AG04449 (cell line): ENCODE measurements around the gene DLG1.

Source experiments
- CTCF ChIA-PET: fragments of 350-600 bp; formaldehyde crosslinking; extraction: SDS; loops from one replicate; lab custom pipeline; 2021; ENCODE audit warnings: antibody characterized with exemption; lab: Yijun Ruan, JAX
- POLR2A ChIA-PET: fragments of 400-600, 350-600 bp; formaldehyde crosslinking; extraction: SDS; loops from one replicate; lab custom pipeline; 2020; ENCODE audit warnings: antibody characterized with exemption, inconsistent platforms; lab: Yijun Ruan, JAX
- DNase-seq: peaks from one replicate; pipeline ENCODE4 v3.0.0-alpha.2; 2010; ENCODE audit warnings: low read depth, low spot score
- H3K4me3 ChIP-seq: 2 replicates; pipeline ENCODE4 v1.5.1; 2011; ENCODE audit warnings: low read depth, mild to moderate bottlenecking, control low read depth, low read length
- CTCF ChIP-seq: IDR thresholded peaks from one replicate; pipeline ENCODE4 v1.5.1; 2011; ENCODE audit warnings: mild to moderate bottlenecking, moderate library complexity, low read length, control low read depth, inconsistent platforms; ENCODE audit not compliant: insufficient read depth; ENCODE audit errors: missing control alignments

DLG1 gene

DNA sequence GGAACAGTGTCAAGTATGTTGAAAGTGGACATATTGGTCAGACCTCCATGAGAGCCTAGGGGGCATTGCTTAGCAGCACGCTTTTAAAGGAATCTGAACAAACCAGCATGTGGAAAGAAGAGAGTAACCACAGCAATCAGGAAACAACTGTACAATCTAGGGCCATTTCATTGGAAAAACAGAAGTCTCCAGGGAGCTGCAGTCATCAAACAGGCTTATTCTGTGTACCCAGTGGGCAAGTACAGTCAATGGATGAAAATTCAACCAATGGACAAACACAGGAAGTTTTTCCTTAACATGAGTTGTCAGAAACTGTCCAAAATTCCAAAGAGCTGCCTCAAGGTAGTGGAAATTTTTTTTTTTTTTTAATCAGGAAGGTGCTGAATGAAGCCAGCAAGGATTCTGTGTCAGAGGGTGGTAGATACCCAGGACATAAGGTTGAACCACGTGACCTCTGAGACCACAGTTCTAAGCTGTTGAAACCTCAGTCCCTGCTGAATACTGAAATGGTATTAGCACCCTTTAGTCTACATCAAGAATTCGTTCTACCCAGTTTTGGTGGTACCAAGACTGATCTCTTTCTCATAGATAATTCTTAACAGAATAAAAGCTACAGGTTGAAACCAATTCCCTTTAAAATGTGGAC lies 4.4 kb upstream of the DLG1 start:
- CTCF ChIA-PET: interaction anchor here (0.7 to 1.2 kb wide), 7 partner anchors 8 to 296 kb away, joined by 3 to 4 read pairs (median 3); no protein-coding TSS in a partner anchor

GRCh38 chr3:197302033-197302432 lies 3.6 kb upstream of the DLG1 start:
- POLR2A ChIA-PET: interaction anchor here (1.5 kb wide), 1 partner anchor 188 kb away, joined by 3 read pairs; no protein-coding TSS in a partner anchor
- CTCF ChIA-PET: interaction anchor here (0.7 to 1.2 kb wide), 6 partner anchors 9 to 297 kb away, joined by 3 to 4 read pairs (median 4); no protein-coding TSS in a partner anchor
- no peak overlapping the region for H3K4me3 ChIP-seq
- no peak for TF ChIP-seq CTCF
- DNase-seq: no peak

More for the DNA sequence above, 4.4 kb upstream of the DLG1 start:
- peak; percentile 27 for TF ChIP-seq CTCF
- POLR2A ChIA-PET: interaction anchor here (1.5 kb wide), 1 partner anchor 187 kb away, joined by 3 read pairs; no protein-coding TSS in a partner anchor
- no peak for DNase-seq
- no peak overlapping the region for H3K4me3 ChIP-seq

- no peak overlapping the region for H3K4me3 ChIP-seq
- DNase-seq: no peak
- CTCF ChIA-PET: interaction anchor here (0.7 kb wide), 1 partner anchor 153 kb away, joined by 3 read pairs; no protein-coding TSS in a partner anchor
- no peak for TF ChIP-seq CTCF
- POLR2A ChIA-PET: no interaction called here
Measured at GRCh38 chr3:197300361-197300760, 1.9 kb upstream of the DLG1 start.

DNA sequence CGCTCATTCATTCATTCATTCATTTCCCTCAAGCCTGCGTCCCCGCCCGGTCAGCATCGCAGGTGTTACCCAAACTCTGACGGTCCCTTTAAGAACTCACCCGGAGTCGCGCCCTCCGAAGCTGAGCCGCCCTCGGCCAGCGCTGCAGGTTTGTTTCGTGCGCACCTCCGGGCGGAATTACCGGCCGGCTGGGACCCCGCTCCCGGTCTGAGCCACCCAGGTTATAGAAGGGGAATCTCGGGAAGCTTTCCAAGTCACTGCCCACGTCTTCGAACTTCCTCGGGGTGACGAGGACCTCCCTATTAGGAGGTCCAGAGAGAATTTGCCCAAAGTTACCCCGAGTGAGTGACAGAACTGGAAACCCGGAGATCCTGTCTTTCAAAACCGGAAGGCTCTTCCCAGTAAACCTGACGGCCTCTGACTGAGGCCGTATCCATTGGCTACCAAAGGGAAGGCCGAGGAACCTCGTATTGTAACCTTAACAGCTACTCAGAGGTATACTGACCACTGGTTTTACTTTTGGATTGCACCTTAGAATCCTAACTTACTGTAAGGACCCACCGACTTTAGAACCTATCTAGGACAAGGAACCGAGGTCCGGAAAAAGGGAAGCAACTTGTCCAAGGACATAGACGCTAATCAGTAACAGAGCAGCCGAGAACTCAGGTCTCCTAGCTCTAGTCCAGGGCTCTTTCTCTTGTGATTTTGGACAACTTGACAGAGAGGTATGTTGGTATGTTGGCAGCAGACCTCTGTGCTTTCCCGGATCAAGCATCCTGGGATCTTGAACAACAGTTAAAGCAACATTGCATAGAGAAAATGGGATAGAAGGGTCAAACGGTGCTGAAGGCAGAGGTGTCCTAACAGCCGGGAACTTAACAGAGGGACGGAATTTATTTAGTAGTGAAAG lies 788 bp upstream of the DLG1 start:
- TF ChIP-seq CTCF: no peak
- ChIA-PET CTCF (no interaction called here), POLR2A (no interaction called here)
- DNase-seq: no peak
- H3K4me3 ChIP-seq: peak overlapping the region; percentile 87

DNA sequence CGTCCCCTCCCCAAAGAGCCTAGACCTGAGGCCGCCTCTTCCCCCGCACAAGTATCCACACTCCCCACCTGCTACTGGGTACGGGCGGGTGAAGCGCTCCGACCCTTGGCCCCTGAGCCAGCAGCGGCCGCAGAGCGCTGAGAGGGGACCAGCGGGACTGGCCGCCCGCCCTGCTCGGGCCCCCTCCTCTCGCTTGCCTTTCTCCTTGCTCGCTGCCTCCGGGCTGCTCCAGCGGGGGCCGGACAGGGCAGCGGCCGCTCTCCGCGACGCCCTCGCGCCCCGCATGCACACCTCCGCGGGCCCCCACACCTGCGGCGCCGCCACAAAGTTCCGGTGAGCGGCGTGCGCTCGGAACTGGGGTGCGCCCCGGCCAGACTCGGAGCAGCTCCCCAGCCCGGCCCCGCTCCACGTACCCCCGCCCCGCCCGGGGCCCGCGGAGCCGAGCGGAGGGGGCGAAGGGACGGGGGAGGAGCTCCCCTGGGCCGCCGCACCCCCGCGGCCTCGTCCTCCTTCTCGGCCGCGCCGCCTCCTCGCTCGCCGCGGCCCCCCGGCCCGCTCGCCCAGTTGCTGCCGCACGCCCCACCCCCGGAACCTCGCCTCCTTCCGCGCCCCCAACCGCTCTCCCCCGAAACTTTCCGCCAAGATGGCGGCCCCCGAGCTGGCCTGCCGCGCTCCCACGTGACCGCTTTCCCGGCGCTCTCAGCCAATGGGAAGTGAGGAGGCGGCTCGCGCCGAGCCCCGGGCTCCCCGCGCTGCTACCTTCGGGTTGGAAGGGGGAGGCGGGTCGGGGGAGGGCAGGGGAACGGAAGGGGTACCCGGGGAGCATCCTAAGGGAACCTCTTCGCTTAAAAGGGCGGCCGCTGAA lies 704 bp downstream of the DLG1 start:
- H3K4me3 ChIP-seq: peak overlapping the region; percentile 87
- CTCF ChIA-PET: interaction anchor here (1.3 to 1.5 kb wide), 2 partner anchors 9 to 41 kb away, joined by 4 to 6 read pairs; no protein-coding TSS in a partner anchor
- POLR2A ChIA-PET: interaction anchor here (0.7 to 1.6 kb wide), 5 partner anchors 9 to 203 kb away, joined by 3 to 9 read pairs (median 4); no protein-coding TSS in a partner anchor
- DNase-seq: no peak
- no peak for TF ChIP-seq CTCF
